PC-3 (cell line): ENCODE measurements around the gene DCTN3. TPM values are rescaled to one million over a fixed set of nuclear protein-coding genes. Genes with fewer than 3 reads are reported as not detected.

Experiments
- ATAC-seq: fragments of 200-7000 bp; cut with Tn5 transposase; 2 replicates; pipeline ENCODE4 v1.9.1; 2020; ENCODE audit warnings: mild to moderate bottlenecking, moderate library complexity
- BruUV-seq: library from RNA; stranded (reverse); fragments of 400-500 nt; replicated peaks from 2 replicates; lab custom pipeline; 2021; lab: Mats Ljungman, UMichigan
- CTCF ChIA-PET: fragments of 300-600 bp; sonication (Branson Sonifier 250); formaldehyde crosslinking; loops from one replicate; lab custom pipeline; 2022; ENCODE audit warnings: antibody characterized with exemption; lab: Charles Lee
- POLR2A ChIA-PET: fragments of 300-600 bp; sonication (Branson Sonifier 250); formaldehyde crosslinking; loops from one replicate; lab custom pipeline; 2022; ENCODE audit warnings: antibody characterized with exemption; ENCODE audit not compliant: unreplicated experiment; lab: Charles Lee
- DNase-seq: peaks from one replicate; pipeline ENCODE4 v3.0.0-alpha.2; 2015
- H2AFZ ChIP-seq: fragments of 300-600 bp; sonication (generic); 2 replicates; pipeline ENCODE4 v1.6.0; 2016; ENCODE audit warnings: antibody characterized with exemption, low read length
- H3F3A ChIP-seq: fragments of 300-600 bp; sonication (generic); one replicate; pipeline ENCODE4 v1.6.0; 2017; ENCODE audit warnings: antibody characterized with exemption, low read length, control low read depth, mild to moderate bottlenecking; ENCODE audit not compliant: unreplicated experiment
- H3K27ac ChIP-seq: fragments of 300-600 bp; sonication (generic); 2 replicates; pipeline ENCODE4 v1.5.1; 2016; ENCODE audit warnings: mild to moderate bottlenecking, low read length
- H3K27me3 ChIP-seq: fragments of 300-600 bp; sonication (generic); 2 replicates; pipeline ENCODE4 v1.6.1; 2016; ENCODE audit warnings: low read length, mixed read lengths
- H3K36me3 ChIP-seq: fragments of 300-600 bp; sonication (generic); 2 replicates; pipeline ENCODE4 v1.6.1; 2016; ENCODE audit warnings: low read depth, mixed run types, low read length, mixed read lengths
- H3K4me1 ChIP-seq: fragments of 300-600 bp; sonication (generic); 2 replicates; pipeline ENCODE4 v1.5.1; 2016; ENCODE audit warnings: low read length; ENCODE audit not compliant: insufficient read depth
- H3K4me2 ChIP-seq: fragments of 300-600 bp; sonication (generic); 2 replicates; pipeline ENCODE4 v1.6.0; 2016; ENCODE audit warnings: low read length
- H3K4me3 ChIP-seq: fragments of 300-600 bp; sonication (generic); 2 replicates; pipeline ENCODE4 v1.5.1; 2016; ENCODE audit warnings: mild to moderate bottlenecking, low read length, mixed read lengths
- H3K79me2 ChIP-seq: fragments of 300-600 bp; sonication (generic); 2 replicates; pipeline ENCODE4 v1.6.1; 2017; ENCODE audit warnings: low read length, mixed read lengths
- H3K9ac ChIP-seq: fragments of 300-600 bp; sonication (generic); 2 replicates; pipeline ENCODE4 v1.6.0; 2016; ENCODE audit warnings: mild to moderate bottlenecking, low read length
- H3K9me2 ChIP-seq: fragments of 300-600 bp; sonication (generic); replicated peaks from 2 replicates; pipeline ENCODE4 v1.6.1; 2016; ENCODE audit warnings: mixed run types, low read length, mixed read lengths
- H3K9me3 ChIP-seq: fragments of 300-600 bp; sonication (generic); 2 replicates; pipeline ENCODE4 v1.6.1; 2016; ENCODE audit warnings: low read length, mixed read lengths
- H4K20me1 ChIP-seq: fragments of 300-600 bp; sonication (generic); 2 replicates; pipeline ENCODE4 v1.6.1; 2016; ENCODE audit warnings: low read length, mixed read lengths
- EZH2 ChIP-seq: fragments of 300-600 bp; sonication (generic); IDR thresholded peaks from one replicate; pipeline ENCODE4 v1.6.1; 2017; ENCODE audit warnings: antibody characterized with exemption, mild to moderate bottlenecking, low read length; ENCODE audit not compliant: unreplicated experiment
- EZH2phosphoT487 ChIP-seq: fragments of 300-600 bp; sonication (generic); IDR thresholded peaks from 2 replicates; pipeline ENCODE4 v1.6.1; 2018; ENCODE audit warnings: mild to moderate bottlenecking, antibody characterized with exemption, low read length, borderline replicate concordance
- intact Hi-C: fragments of 100-400 bp; cut with micrococcal nuclease; formaldehyde crosslinking; loops from 2 replicates; pipeline ENCODE4 v1.9.0; 2023
- total RNA-seq: library from RNA; depleted of rRNA; stranded (reverse); fragments of >200 nt; gene quantifications from 2 replicates; pipeline ENCODE4 v1.2.3, GENCODE V29; 2014
- TF ChIP-seq, protein P1 (sequence below): fragments of 300-600 bp; sonication (generic); conservative IDR thresholded peaks from 2 replicates; pipeline ENCODE4 v1.5.1; 2017; ENCODE audit warnings: antibody characterized with exemption, low read depth, mild to moderate bottlenecking, low read length

DCTN3 gene
- total RNA-seq, 1 experiment from 2014 or later: 102 TPM

DNA sequence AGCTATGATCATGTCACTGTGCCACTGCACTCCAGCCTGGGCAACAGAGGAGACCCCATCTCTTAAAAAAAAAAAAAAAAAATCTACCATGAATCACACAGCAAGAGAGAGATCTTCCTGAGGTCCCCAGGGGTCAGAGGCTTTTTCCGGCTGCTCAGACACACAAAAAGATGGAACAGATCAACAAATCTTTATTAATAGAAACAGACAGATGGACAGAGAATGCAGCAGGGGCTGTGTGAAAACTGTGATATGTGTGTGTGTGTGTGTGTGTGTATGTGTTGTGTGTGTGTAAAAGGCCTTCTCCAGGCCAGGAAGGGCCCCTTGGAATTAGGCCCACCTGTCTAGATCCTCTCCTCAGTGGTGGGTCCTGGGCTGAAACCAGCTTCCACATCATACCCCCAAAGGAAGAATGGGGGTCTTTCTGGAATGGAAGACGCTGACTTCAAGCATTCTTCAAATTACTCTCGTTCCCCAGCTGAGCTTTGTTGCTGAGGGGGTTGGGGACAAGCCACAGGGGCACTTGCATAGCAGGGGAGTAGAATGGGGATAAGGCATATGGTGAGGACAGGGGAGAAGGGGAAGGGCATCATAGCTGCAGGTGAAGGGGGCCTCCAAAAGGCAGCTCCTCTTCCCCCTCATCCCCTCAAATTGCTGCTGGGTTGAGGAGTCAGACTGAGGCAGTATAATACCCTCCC, 14.4 kb upstream of the DCTN3 start:
- ATAC-seq (no peak), DNase-seq (no peak)
- H4K20me1 ChIP-seq: 0 out of 2 replicates have a peak, but pooled peaks cover 4% of the 10 kb centered on the region
- H3K27ac ChIP-seq: no peak overlapping the region
- no peaks in the 10 kb centered on the region for H3K9me3 ChIP-seq
- ChIA-PET CTCF (interaction anchor here (0.5 to 1.1 kb wide), 4 partner anchors 12 to 752 kb away, joined by 3 to 6 read pairs (median 4); partner anchors contain the start of gene GALT), POLR2A (no interaction called here)
- H3K4me2 ChIP-seq: no peak overlapping the region
- intact Hi-C loops: loop anchor here (1.0 kb wide), 1 partner anchor 21 kb away; no protein-coding TSS in a partner anchor
- TSS peak; percentile 37 for BruUV-seq
- no peak overlapping the region for H3K9ac ChIP-seq
- 0 out of 2 replicates have a peak, but pooled peaks cover under 1% of the 10 kb centered on the region for H3K27me3 ChIP-seq
- H3K9me2 ChIP-seq: no peaks in the 10 kb centered on the region
- H2AFZ ChIP-seq: no peak overlapping the region
- H3K4me1 ChIP-seq: peaks cover 5% of the 10 kb centered on the region; the same call in 1 of the 2 replicates
- H3F3A ChIP-seq: no peaks in the 10 kb centered on the region
- no peak overlapping the region for H3K4me3 ChIP-seq
- TF ChIP-seq, protein P1, sequence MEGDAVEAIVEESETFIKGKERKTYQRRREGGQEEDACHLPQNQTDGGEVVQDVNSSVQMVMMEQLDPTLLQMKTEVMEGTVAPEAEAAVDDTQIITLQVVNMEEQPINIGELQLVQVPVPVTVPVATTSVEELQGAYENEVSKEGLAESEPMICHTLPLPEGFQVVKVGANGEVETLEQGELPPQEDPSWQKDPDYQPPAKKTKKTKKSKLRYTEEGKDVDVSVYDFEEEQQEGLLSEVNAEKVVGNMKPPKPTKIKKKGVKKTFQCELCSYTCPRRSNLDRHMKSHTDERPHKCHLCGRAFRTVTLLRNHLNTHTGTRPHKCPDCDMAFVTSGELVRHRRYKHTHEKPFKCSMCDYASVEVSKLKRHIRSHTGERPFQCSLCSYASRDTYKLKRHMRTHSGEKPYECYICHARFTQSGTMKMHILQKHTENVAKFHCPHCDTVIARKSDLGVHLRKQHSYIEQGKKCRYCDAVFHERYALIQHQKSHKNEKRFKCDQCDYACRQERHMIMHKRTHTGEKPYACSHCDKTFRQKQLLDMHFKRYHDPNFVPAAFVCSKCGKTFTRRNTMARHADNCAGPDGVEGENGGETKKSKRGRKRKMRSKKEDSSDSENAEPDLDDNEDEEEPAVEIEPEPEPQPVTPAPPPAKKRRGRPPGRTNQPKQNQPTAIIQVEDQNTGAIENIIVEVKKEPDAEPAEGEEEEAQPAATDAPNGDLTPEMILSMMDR: no peak
- no peak for TF ChIP-seq EZH2phosphoT487
- no peak for TF ChIP-seq EZH2
- H3K36me3 ChIP-seq: no peaks in the 10 kb centered on the region
- peaks cover 25% of the 10 kb centered on the region for H3K79me2 ChIP-seq

- no peaks in the 10 kb centered on the region for H3K9me2 ChIP-seq
- intact Hi-C loops: loop anchor here (1.0 kb wide), 1 partner anchor 21 kb away; no protein-coding TSS in a partner anchor
- H3K27me3 ChIP-seq: peaks cover 7% of the 10 kb centered on the region
- H3K4me3 ChIP-seq: no peak overlapping the region
- H3K4me1 ChIP-seq: peaks cover 5% of the 10 kb centered on the region; the same call in 1 of the 2 replicates
- 0 out of 2 replicates have a peak, but pooled peaks cover 4% of the 10 kb centered on the region for H4K20me1 ChIP-seq
- no peaks in the 10 kb centered on the region for H3K9me3 ChIP-seq
- H3K36me3 ChIP-seq: no peaks in the 10 kb centered on the region
- H3K27ac ChIP-seq: no peak overlapping the region
- no peak overlapping the region for H3K4me2 ChIP-seq
- no peak overlapping the region for H3K9ac ChIP-seq
- ATAC-seq: peak; percentile 42
- peak; percentile 56 for DNase-seq
- TF ChIP-seq, protein P1: peak; percentile 82
- TF ChIP-seq EZH2phosphoT487: no peak
- no peaks in the 10 kb centered on the region for H3F3A ChIP-seq
- no TSS peak for BruUV-seq
- H2AFZ ChIP-seq: no peak overlapping the region
- ChIA-PET POLR2A (no interaction called here), CTCF (interaction anchor here (0.5 to 1.1 kb wide), 5 partner anchors 13 to 753 kb away, joined by 3 to 6 read pairs (median 4); partner anchors contain the start of gene GALT)
- peaks cover 25% of the 10 kb centered on the region for H3K79me2 ChIP-seq
Measured at GRCh38 chr9:34633851-34634550, 13.7 kb upstream of the DCTN3 start.
